Neuronal stem cell (in vitro differentiated cells): Measurements from ENCODE around the gene PLEKHA4.
A peak's percentile ranks its signal among the peaks of the same experiment; 100 is the strongest.
"Not testable (repeated sequence)": the region's sequence is repeated elsewhere in the genome, so short reads cannot be mapped to it uniquely, and the experiment has no call there.

Experiments
- DNase-seq: peaks from one replicate; pipeline ENCODE4 v3.0.0-alpha.2; 2013; ENCODE audit warnings: low spot score
- H2AFZ ChIP-seq: one replicate; pipeline ENCODE4 v1.6.1; 2013; ENCODE audit warnings: mild to moderate bottlenecking, low read length, inconsistent platforms
- H2AK5ac ChIP-seq: 2 replicates; pipeline ENCODE4 v1.6.1; 2013; ENCODE audit warnings: low read depth, mild to moderate bottlenecking, inconsistent platforms, low read length, moderate library complexity, mixed read lengths
- H2BK120ac ChIP-seq: 2 replicates; pipeline ENCODE4 v1.6.1; 2013; ENCODE audit warnings: low read depth, mild to moderate bottlenecking, inconsistent platforms, low read length, moderate library complexity, mixed read lengths
- H2BK12ac ChIP-seq: one replicate; pipeline ENCODE4 v1.6.1; 2013; ENCODE audit warnings: low read length, inconsistent platforms
- H2BK15ac ChIP-seq: 2 replicates; pipeline ENCODE4 v1.6.1; 2013; ENCODE audit warnings: mild to moderate bottlenecking, low read length, inconsistent platforms, mixed read lengths
- H2BK5ac ChIP-seq: one replicate; pipeline ENCODE4 v1.6.1; 2013; ENCODE audit warnings: inconsistent platforms, mild to moderate bottlenecking, low read length, moderate library complexity
- H3K14ac ChIP-seq: one replicate; pipeline ENCODE4 v1.6.1; 2013; ENCODE audit warnings: low read length, inconsistent platforms
- H3K18ac ChIP-seq: 2 replicates; pipeline ENCODE4 v1.6.1; 2013; ENCODE audit warnings: low read length, inconsistent platforms
- H3K23ac ChIP-seq: 2 replicates; pipeline ENCODE4 v1.6.1; 2013; ENCODE audit warnings: low read depth, mild to moderate bottlenecking, mixed read lengths, low read length, inconsistent platforms; ENCODE audit not compliant: poor library complexity
- H3K27ac ChIP-seq: replicated peaks from 3 replicates; pipeline ENCODE4 v1.5.1; 2013; ENCODE audit warnings: low read length, inconsistent platforms
- H3K27me3 ChIP-seq, 3 experiments: 2 replicates each; pipeline ENCODE4 v1.6.1; 2013; ENCODE audit warnings: low read length in 3 of 3, mild to moderate bottlenecking in 2 of 3, inconsistent platforms in 1 of 3, low read depth in 1 of 3, mixed read lengths in 1 of 3, moderate library complexity in 1 of 3; ENCODE audit not compliant: control insufficient read depth in 3 of 3, insufficient read depth in 3 of 3
- H3K36me3 ChIP-seq, 2 donors: replicated peaks in 1 of 2; 2 replicates each; pipeline ENCODE4 v1.6.1; 2013; ENCODE audit warnings: low read length in 2 of 2; ENCODE audit not compliant: control insufficient read depth in 2 of 2, insufficient read depth in 2 of 2
- H3K4ac ChIP-seq: 2 replicates; pipeline ENCODE4 v1.6.1; 2013; ENCODE audit warnings: inconsistent platforms, mild to moderate bottlenecking, low read length, moderate library complexity
- H3K4me1 ChIP-seq, 2 donors: 1 replicate in 1 of 2; 2 replicates in 1 of 2; pipeline ENCODE4 v1.6.1; 2013; ENCODE audit warnings: low read length in 2 of 2, low read depth in 1 of 2; ENCODE audit not compliant: control insufficient read depth in 2 of 2, insufficient read depth in 1 of 2
- H3K4me2 ChIP-seq: one replicate; pipeline ENCODE4 v1.6.1; 2013; ENCODE audit warnings: mild to moderate bottlenecking, low read length, inconsistent platforms; ENCODE audit not compliant: insufficient read depth, poor library complexity, severe bottlenecking
- H3K4me3 ChIP-seq, 2 donors: 2 replicates each; pipeline ENCODE4 v1.5.1; 2013; ENCODE audit warnings: low read length in 2 of 2, mild to moderate bottlenecking in 2 of 2, inconsistent platforms in 1 of 2, moderate library complexity in 1 of 2
- H3K79me1 ChIP-seq: one replicate; pipeline ENCODE4 v1.6.1; 2013; ENCODE audit warnings: low read depth, mild to moderate bottlenecking, inconsistent platforms, low read length, moderate library complexity
- H3K9ac ChIP-seq: one replicate; pipeline ENCODE4 v1.6.1; 2013; ENCODE audit warnings: mild to moderate bottlenecking, low read depth, low read length, inconsistent platforms; ENCODE audit not compliant: poor library complexity
- H3K9me3 ChIP-seq, 2 donors: replicated peaks in 1 of 2; 2 replicates each; pipeline versions ENCODE3 to v1.6.1; 2013; ENCODE audit warnings: low read length in 2 of 2, mild to moderate bottlenecking in 2 of 2, inconsistent platforms in 1 of 2, low read depth in 1 of 2, mixed read lengths in 1 of 2, moderate library complexity in 1 of 2; ENCODE audit not compliant: control insufficient read depth in 2 of 2, insufficient read depth in 1 of 2
- H4K8ac ChIP-seq: one replicate; pipeline ENCODE4 v1.6.1; 2013; ENCODE audit warnings: low read depth, mild to moderate bottlenecking, inconsistent platforms, low read length, moderate library complexity
- H4K91ac ChIP-seq: one replicate; pipeline ENCODE4 v1.6.1; 2013; ENCODE audit warnings: low read length, low read depth, mild to moderate bottlenecking, inconsistent platforms; ENCODE audit not compliant: poor library complexity
- WGBS, 2 donors: extraction: QIAGEN DNeasy Blood & Tissue Kit; methylation state at CpG; one replicate each; pipeline ENCODE4 v1.1.7; 2013; ENCODE audit warnings: missing lambda C conversion rate in 2 of 2, mixed read lengths in 1 of 2; ENCODE audit not compliant: insufficient read length in 2 of 2, insufficient replicate concordance in 1 of 2; ENCODE audit errors: extremely low coverage in 2 of 2; 5-methylcytosine and 5-hydroxymethylcytosine counted together

The PLEKHA4 gene

GRCh38 chr19:48896191-48896720 lies 27.8 kb upstream of the PLEKHA4 start:
- Histone ChIP-seq H3K18ac (peak overlapping the region; percentile 90), H3K14ac (no peak overlapping the region), H3K4me3 (no peak overlapping the region), H3K27ac (peak overlapping the region; percentile 49), H3K9ac (no peak overlapping the region), H4K91ac (no peak overlapping the region), H3K4me1 (peaks cover 7 to 9% of the 10 kb centered on the region in 2 donors), H2AK5ac (no peak overlapping the region), H2BK12ac (no peak overlapping the region), H3K36me3 (peaks cover 0 to under 1% of the 10 kb centered on the region in 2 donors), H2BK15ac (peak overlapping the region; percentile 67), H3K4ac (no peak overlapping the region), H3K79me1 (no peaks in the 10 kb centered on the region), H4K8ac (peak overlapping the region; percentile 65), H3K23ac (no peak overlapping the region), H3K27me3 (peaks cover 0 to 3% (median 0%) of the 10 kb centered on the region in 3 experiments), H2AFZ (peak overlapping the region; percentile 21), H3K9me3 (no peaks in the 10 kb centered on the region), H2BK120ac (no peak overlapping the region), H3K4me2 (peak overlapping the region; percentile 21), H2BK5ac (no peak overlapping the region)
- no CpG with 5 or more reads among the region's 25 CpGs for WGBS, 2 donors
- peak; percentile 53 for DNase-seq

GRCh38 chr19:48895226-48895625 lies 26.8 kb upstream of the PLEKHA4 start:
- no peaks in the 10 kb centered on the region for H3K36me3 ChIP-seq
- no peak overlapping the region for H3K23ac ChIP-seq
- H4K91ac ChIP-seq, result no peak overlapping the region
- H4K8ac ChIP-seq, result peak overlapping the region; percentile 92
- no peak overlapping the region for H3K14ac ChIP-seq
- peaks cover 0 to 3% (median 0%) of the 10 kb centered on the region in 3 experiments for H3K27me3 ChIP-seq
- peak overlapping the region; percentile 19 for H2AFZ ChIP-seq
- H3K4ac ChIP-seq, result peak overlapping the region; percentile 17
- H3K9ac ChIP-seq, result no peak overlapping the region
- H3K79me1 ChIP-seq, result no peaks in the 10 kb centered on the region
- H2BK12ac ChIP-seq, result peak overlapping the region; percentile 30
- peak overlapping the region; percentile 74 for H3K18ac ChIP-seq
- no peak overlapping the region for H2BK120ac ChIP-seq
- DNase-seq, result no peak
- WGBS, 2 donors, result no CpG with 5 or more reads among the region's 21 CpGs
- H3K4me3 ChIP-seq, result no peak overlapping the region
- no peak overlapping the region for H2BK5ac ChIP-seq
- H3K27ac ChIP-seq, result no peak overlapping the region
- H3K9me3 ChIP-seq, result no peaks in the 10 kb centered on the region
- H3K4me1 ChIP-seq, result peaks cover 2 to 4% of the 10 kb centered on the region in 2 donors
- H3K4me2 ChIP-seq, result no peak overlapping the region
- H2BK15ac ChIP-seq, result peak overlapping the region; percentile 5
- H2AK5ac ChIP-seq, result peak overlapping the region; percentile 88

- DNase-seq, result no peak
- Histone ChIP-seq H3K4me2 (no peak overlapping the region), H3K79me1 (no peaks in the 10 kb centered on the region), H3K4me1 (no peaks in the 10 kb centered on the region), H3K23ac (no peak overlapping the region), H4K91ac (no peak overlapping the region), H2BK5ac (no peak overlapping the region), H3K9ac (no peak overlapping the region), H4K8ac (no peak overlapping the region), H2BK12ac (no peak overlapping the region), H2BK15ac (no peak overlapping the region), H2AK5ac (no peak overlapping the region), H3K18ac (no peak overlapping the region), H3K4ac (no peak overlapping the region), H3K4me3 (no peak overlapping the region), H3K27me3 (peaks cover 0 to 3% (median 0%) of the 10 kb centered on the region in 3 experiments), H3K14ac (no peak overlapping the region), H3K27ac (no peak overlapping the region), H3K9me3 (no peaks in the 10 kb centered on the region), H3K36me3 (no peaks in the 10 kb centered on the region), H2AFZ (no peak overlapping the region), H2BK120ac (no peak overlapping the region)
- WGBS, 2 donors, result no CpG with 5 or more reads among the region's 4 CpGs
Measured at GRCh38 chr19:48890551-48890950, 22.1 kb upstream of the PLEKHA4 start.

GRCh38 chr19:48889496-48889895 lies 21.1 kb upstream of the PLEKHA4 start:
- H2AFZ ChIP-seq, H3K79me1 ChIP-seq, H2BK15ac ChIP-seq, H2AK5ac ChIP-seq, H3K9ac ChIP-seq, H3K27ac ChIP-seq, H4K8ac ChIP-seq, H3K4me1 ChIP-seq, H3K14ac ChIP-seq, DNase-seq, H3K23ac ChIP-seq, H3K36me3 ChIP-seq, H3K4ac ChIP-seq, H3K18ac ChIP-seq, H2BK120ac ChIP-seq, H3K4me3 ChIP-seq, H3K4me2 ChIP-seq, H4K91ac ChIP-seq, H3K9me3 ChIP-seq, H3K27me3 ChIP-seq, H2BK5ac ChIP-seq, H2BK12ac ChIP-seq: not testable (repeated sequence)
- WGBS, 2 donors, result no CpG with 5 or more reads among the region's 3 CpGs
